ENCODE measurements around the gene PPP1R15A.

The PPP1R15A gene

GRCh38 chr19:48913114-48913889, 41.1 kb downstream of the PPP1R15A start:
- ATAC-seq: peak; percentile 59; the same call in 2 of the 3 replicates
- no peak for TF ChIP-seq ZFP3 (CRISPR knock-in tag; IDR thresholded peaks at IDR 0.05)
- no peak for TF ChIP-seq SNAI2 (CRISPR knock-in tag; IDR thresholded peaks at IDR 0.05)

GRCh38 chr19:48914181-48914580, 42.0 kb downstream of the PPP1R15A start:
- no peak for ATAC-seq
- TF ChIP-seq ZFP30 (CRISPR knock-in tag; IDR thresholded peaks at IDR 0.05) (no peak), GLIS3 (CRISPR knock-in tag; IDR thresholded peaks at IDR 0.05) (no peak), ESRRG (CRISPR knock-in tag; IDR thresholded peaks at IDR 0.05) (no peak), ZNF565 (CRISPR knock-in tag; conservative IDR thresholded peaks at IDR 0.05; ENCODE audit: low read depth) (no peak), RARB (CRISPR knock-in tag; IDR thresholded peaks at IDR 0.05) (no peak)

- ATAC-seq: no peak
Measured at GRCh38 chr19:48915757-48916156, 43.5 kb downstream of the PPP1R15A start.

GRCh38 chr19:48918071-48918470, 45.9 kb downstream of the PPP1R15A start:
- no peak for TF ChIP-seq ZNF565 (CRISPR knock-in tag; conservative IDR thresholded peaks at IDR 0.05; ENCODE audit: low read depth)
- no peak for TF ChIP-seq POU6F1 (CRISPR knock-in tag; IDR thresholded peaks at IDR 0.05; ENCODE audit: borderline replicate concordance, low read depth)
- no peak for TF ChIP-seq ZFP30 (CRISPR knock-in tag; IDR thresholded peaks at IDR 0.05)
- TF ChIP-seq, protein P1, sequence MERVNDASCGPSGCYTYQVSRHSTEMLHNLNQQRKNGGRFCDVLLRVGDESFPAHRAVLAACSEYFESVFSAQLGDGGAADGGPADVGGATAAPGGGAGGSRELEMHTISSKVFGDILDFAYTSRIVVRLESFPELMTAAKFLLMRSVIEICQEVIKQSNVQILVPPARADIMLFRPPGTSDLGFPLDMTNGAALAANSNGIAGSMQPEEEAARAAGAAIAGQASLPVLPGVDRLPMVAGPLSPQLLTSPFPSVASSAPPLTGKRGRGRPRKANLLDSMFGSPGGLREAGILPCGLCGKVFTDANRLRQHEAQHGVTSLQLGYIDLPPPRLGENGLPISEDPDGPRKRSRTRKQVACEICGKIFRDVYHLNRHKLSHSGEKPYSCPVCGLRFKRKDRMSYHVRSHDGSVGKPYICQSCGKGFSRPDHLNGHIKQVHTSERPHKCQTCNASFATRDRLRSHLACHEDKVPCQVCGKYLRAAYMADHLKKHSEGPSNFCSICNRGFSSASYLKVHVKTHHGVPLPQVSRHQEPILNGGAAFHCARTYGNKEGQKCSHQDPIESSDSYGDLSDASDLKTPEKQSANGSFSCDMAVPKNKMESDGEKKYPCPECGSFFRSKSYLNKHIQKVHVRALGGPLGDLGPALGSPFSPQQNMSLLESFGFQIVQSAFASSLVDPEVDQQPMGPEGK (CRISPR knock-in tag; IDR thresholded peaks at IDR 0.05; ENCODE audit: borderline replicate concordance): no peak
- no peak for TF ChIP-seq ISL1 (CRISPR knock-in tag; IDR thresholded peaks at IDR 0.05)
- no peak for TF ChIP-seq ARNTL (CRISPR knock-in tag; IDR thresholded peaks at IDR 0.05; ENCODE audit: borderline replicate concordance, low read depth)
- no peak for TF ChIP-seq TSHZ2 (CRISPR knock-in tag; IDR thresholded peaks at IDR 0.05)
- no peak for TF ChIP-seq CSRNP3 (CRISPR knock-in tag; IDR thresholded peaks at IDR 0.05)
- no peak for TF ChIP-seq BACH2 (CRISPR knock-in tag; IDR thresholded peaks at IDR 0.05; ENCODE audit: borderline replicate concordance)
- TF ChIP-seq ESRRG (CRISPR knock-in tag; IDR thresholded peaks at IDR 0.05): no peak
- no peak for TF ChIP-seq CSDC2 (CRISPR knock-in tag; IDR thresholded peaks at IDR 0.05)
- TF ChIP-seq SNAI2 (CRISPR knock-in tag; IDR thresholded peaks at IDR 0.05): no peak
- no peak for TF ChIP-seq PPARA (CRISPR knock-in tag; IDR thresholded peaks at IDR 0.05; ENCODE audit: borderline replicate concordance)
- no peak for TF ChIP-seq GLIS3 (CRISPR knock-in tag; IDR thresholded peaks at IDR 0.05)
- no peak for TF ChIP-seq RARB (CRISPR knock-in tag; IDR thresholded peaks at IDR 0.05)
- TF ChIP-seq TOX (CRISPR knock-in tag; IDR thresholded peaks at IDR 0.05; ENCODE audit: borderline replicate concordance): no peak
- no peak for TF ChIP-seq ZC3H10 (CRISPR knock-in tag; IDR thresholded peaks at IDR 0.05)
- no peak for ATAC-seq

More at GRCh38 chr19:48915757-48916156, 43.5 kb downstream of the PPP1R15A start:
- no peak for TF ChIP-seq ZFP30 (CRISPR knock-in tag; IDR thresholded peaks at IDR 0.05)
- no peak for TF ChIP-seq SNAI2 (CRISPR knock-in tag; IDR thresholded peaks at IDR 0.05)
- no peak for TF ChIP-seq ARNTL (CRISPR knock-in tag; IDR thresholded peaks at IDR 0.05; ENCODE audit: borderline replicate concordance, low read depth)
- no peak for TF ChIP-seq RARB (CRISPR knock-in tag; IDR thresholded peaks at IDR 0.05)
- no peak for TF ChIP-seq GLIS3 (CRISPR knock-in tag; IDR thresholded peaks at IDR 0.05)

All from SK-N-SH treated with all-trans-retinoic acid at 6 μM for 48 hours (cell line).